HG03354 (cell line): ENCODE results near the gene CALML4.
"Not testable (repeated sequence)": the region's sequence is repeated elsewhere in the genome, so short reads cannot be mapped to it uniquely, and the experiment has no call there.

Source experiments
- ATAC-seq: cut with Tn5 transposase; IDR thresholded peaks from one replicate; pipeline ENCODE4 v1.9.1; 2021; ENCODE audit warnings: mild to moderate bottlenecking; ENCODE audit not compliant: unreplicated experiment, poor library complexity, severe bottlenecking

CALML4 gene

GRCh38 chr15:68209735-68210408 is 4.7 kb upstream of the CALML4 start:
- ATAC-seq = peak; percentile 64

DNA sequence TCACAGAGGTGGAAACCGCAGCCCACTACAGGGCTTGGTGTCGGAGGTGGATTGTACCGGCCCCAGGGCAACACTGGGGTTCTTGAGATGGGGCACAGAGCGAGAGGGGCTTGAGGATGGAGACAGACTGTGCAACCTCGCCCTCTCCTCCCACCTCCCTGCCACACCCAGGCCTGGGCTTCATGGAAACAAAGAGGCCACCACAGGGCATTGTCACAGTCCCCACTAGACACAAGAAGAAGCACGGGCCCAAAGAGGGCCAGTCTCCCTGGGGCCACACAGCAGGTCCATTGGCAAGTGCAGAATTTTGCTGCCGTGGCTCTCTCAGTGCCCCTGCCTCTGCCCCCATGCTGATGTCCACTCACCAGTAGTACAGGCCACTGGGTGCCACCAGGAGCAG is 4.1 kb upstream of the CALML4 start:
- peak; percentile 5 for ATAC-seq

DNA sequence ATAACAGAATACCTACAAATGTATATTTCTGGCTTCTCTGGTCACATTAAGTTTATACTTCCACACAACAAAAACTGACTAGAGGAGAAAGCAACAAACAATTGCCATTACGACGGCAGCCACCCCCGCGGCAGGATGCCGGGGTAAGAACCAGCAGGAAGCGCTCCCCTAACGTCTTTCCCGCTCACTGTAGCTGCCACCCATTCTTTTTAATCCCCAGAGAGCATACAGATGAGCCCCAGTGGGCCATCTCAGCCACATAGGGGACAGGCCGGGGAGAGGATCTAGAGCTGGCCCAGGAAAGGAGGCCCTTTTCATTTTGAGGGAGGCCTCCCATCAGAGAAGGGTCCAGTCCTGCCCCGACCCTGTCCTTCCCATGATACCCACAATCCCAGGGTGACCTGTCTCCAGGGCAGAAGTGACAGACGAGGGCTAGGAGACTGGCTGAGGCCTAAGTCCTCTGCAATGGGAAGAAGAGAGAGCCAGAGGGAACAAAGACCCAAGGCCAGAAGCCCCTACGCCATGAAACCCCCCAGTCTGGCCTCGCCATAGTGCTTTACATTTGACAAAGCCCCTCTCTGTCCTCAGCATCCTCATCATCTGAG is 3.6 kb upstream of the CALML4 start:
- no peak for ATAC-seq

DNA sequence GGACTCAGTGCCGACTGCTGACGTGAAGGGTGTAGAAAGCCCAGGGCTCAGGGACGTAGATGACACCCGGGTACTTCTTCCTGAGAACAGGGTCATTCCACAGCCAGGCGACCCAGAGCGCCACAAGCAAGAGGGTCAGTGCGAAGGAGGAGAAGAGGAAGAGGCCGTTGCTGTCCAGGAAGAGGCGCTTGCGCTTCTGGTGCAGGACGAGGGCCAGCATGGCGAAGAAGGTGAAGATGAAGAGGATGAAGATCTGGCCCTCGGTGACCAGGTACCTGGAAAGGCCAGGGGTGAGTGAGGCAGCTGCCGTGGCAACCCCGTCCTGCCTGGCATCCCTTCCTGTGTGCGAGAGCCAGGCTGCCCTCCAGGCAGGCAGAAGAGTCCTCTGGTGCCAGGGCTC is 3.0 kb upstream of the CALML4 start:
- no peak for ATAC-seq

GRCh38 chr15:68207176-68207935 is 2.2 kb upstream of the CALML4 start:
- no peak for ATAC-seq

DNA sequence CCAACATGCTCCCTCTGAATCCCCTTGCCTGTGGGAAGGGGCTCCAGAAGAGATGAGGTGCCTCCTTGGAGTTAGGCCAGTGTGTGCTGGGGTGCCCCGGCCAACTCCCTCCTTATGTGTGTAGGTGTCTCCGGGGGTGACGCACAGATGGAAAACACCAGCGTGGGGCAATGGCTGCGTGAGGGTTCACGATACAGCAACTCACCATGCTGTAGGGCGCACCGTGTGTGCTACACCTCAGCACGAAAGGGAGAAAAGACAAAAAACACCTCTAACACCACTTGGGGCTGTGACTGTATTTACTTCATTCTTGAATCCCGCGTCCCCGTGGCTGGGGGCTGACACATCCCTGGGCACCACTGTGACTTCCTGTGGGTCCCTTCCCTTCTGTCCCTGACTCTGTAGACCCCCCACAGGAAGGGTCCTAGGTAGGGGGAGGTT is 1.6 kb upstream of the CALML4 start:
- no peak for ATAC-seq

- ATAC-seq = no peak
Measured at GRCh38 chr15:68205954-68206539, 915 bp upstream of the CALML4 start.

DNA sequence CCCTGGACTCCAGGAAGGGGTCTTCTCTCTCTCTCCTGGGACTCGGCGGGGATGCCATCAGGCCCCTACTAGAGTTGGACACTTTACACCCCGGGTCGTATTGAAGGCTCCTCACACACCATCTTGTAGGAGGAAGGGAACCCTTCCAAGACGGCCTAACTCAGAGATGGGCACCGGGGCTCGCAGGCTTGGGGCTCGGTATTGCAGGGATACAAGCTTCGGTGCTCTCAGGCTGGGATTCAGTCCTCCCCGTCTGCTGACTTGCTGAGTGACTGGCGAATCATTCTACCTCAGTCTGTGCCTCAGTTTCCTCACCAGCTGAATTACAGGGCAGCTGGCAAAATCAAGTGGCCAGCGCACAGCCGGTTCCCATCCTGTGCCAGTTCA is 419 bp upstream of the CALML4 start:
- ATAC-seq = no peak

- no peak for ATAC-seq
Measured at GRCh38 chr15:68204361-68204760, 771 bp downstream of the CALML4 start.

DNA sequence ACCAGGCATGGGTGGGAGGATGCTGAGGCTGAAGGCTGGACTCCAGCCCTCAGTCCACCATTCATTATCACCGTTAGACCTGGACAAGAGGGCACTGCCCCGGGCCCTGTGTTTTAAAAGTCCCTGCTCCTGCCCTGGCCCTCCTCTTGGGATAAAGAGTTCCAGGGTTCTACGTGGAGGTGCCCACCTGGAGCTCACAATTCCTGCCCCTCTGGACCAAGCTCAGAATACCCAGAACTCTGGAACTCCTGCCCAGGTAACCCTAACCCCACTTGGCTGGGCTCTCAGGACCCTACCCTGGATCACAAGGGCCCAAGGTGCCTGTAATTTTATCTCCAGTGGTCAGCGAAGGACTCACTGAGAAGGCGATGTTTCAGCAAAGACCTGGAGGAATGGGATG is 1.2 kb downstream of the CALML4 start:
- no peak for ATAC-seq

DNA sequence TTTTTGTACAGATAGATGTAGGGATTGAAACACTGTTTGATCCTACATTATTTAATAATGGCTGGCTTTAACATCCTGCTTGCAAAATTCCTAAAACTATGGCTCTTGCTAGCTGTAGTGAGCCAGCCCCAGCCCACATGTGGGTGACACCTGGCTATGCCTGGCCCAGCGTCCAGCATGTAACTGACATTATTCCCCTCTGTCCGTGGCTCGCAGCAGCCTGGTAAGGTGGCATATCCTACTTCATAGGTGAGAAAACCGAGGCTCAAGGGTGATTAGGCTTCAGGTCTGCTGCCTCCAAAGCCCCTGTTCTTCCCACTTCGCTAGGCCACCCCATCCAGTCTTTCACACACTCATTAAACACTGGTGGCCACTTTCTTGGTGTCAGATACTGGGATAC is 1.6 kb downstream of the CALML4 start:
- ATAC-seq = no peak

DNA sequence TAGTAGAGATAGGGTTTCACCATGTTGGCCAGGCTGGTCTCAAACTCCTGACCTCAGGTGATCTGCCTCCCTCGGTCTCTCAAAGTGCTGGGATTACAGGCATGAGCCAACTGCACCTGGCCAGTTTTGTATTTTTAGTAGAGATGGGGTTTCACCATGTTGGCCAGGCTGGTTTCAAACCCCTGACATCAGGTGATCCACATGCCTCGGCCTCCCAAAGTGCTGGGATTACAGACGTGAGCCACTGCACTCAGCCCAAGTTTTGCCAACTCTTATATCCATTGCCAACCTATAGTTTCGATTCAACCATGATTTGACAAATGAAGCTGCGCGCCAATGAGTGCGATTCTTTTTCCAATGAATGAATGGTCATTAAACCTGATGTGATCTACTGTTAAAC is 2.1 kb downstream of the CALML4 start:
- not testable (repeated sequence) for ATAC-seq

DNA sequence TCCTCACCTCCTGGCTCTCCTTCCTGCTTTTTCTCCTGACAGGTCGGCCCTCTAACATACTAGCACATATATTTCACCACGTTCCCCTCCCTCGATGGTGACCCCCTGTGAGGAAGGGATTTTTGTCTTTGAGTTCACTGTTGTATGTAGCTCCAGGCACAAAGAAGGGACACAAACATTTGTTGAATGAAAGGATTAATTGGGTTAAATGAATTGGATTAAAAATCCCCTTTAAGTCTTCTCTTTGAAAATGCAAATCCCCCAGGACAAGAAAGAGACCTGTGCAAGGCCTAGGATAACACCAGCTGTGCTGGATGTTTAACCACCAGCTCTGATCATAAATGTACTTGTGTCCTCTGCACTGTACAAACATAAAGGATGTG is 3.3 kb downstream of the CALML4 start:
- ATAC-seq = no peak

DNA sequence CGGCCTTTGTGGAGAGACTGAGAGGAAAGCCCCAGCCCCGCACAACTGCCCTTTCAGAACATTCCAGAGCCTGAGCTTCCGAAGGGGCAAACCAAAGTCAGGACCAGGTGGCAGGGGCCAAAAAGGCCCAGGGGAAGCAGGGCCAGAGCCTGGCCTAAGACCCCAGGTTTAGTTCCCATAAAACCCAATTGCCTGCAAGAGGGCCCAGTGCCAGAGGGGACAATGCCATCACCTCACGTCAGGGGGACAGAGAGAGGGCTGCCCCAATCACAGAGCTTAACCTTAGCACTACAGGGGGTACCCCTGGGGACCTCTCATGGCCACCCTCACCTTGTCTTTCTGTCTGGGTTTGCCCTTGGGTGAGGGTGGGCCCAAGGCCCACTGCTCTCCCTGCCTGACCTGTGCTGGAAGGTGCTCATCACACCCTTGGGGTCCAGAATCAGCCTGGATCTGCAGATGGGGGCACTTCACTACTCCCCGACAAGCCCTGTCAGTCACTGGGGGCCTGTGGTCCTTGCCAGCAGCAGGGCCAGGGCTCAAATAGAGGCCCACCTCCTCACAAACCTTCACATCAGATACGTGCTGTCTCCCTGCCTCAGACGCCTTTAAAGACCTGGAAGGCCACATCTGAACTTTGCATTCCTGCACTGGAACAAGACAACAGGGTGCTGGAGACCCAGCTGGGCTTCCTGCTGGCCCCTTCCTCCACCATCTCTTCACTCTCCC is 3.8 kb downstream of the CALML4 start:
- no peak for ATAC-seq

DNA sequence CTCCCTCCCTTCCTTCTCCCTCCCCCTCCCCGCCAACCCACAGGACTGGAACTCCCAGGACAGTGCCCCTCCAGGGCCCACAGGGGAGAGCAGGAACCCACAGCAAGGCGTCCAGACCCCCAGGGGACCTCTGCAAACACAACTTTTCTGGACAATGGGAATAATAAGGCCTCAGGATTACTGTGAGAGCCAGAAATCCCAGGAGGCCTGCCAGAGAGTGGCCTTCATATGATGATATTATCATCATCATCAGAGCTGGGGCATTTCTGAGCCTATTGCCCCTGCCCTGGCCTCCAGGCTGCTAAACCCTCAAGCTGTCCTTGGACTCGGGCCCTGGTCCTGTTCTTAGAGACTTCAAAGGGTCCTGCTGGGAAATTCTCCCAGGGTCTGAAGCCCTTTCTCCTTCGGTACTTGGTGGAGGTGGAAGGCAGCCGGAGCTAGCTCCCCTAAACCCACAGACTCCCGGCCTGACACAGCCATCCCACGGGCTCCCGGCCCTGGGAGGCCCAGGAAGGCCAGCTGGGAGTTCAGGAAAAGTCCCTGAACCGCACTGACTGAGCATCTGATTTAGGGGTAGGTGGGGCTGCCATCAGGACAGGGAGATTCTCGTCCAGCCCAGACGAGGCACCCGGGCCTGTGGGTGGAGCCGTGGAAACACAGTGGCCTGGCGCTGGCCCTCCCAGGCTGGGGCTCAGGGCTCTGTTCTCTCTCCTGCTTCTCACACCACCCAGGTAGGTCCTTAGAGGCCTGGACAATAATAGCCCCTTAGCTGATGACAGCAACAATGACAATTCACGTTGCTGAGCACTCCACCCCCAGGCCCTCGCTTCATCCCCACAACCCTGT is 4.9 kb downstream of the CALML4 start:
- ATAC-seq = no peak

- no peak for ATAC-seq
Measured at GRCh38 chr15:68199340-68199739, 5.8 kb downstream of the CALML4 start.

DNA sequence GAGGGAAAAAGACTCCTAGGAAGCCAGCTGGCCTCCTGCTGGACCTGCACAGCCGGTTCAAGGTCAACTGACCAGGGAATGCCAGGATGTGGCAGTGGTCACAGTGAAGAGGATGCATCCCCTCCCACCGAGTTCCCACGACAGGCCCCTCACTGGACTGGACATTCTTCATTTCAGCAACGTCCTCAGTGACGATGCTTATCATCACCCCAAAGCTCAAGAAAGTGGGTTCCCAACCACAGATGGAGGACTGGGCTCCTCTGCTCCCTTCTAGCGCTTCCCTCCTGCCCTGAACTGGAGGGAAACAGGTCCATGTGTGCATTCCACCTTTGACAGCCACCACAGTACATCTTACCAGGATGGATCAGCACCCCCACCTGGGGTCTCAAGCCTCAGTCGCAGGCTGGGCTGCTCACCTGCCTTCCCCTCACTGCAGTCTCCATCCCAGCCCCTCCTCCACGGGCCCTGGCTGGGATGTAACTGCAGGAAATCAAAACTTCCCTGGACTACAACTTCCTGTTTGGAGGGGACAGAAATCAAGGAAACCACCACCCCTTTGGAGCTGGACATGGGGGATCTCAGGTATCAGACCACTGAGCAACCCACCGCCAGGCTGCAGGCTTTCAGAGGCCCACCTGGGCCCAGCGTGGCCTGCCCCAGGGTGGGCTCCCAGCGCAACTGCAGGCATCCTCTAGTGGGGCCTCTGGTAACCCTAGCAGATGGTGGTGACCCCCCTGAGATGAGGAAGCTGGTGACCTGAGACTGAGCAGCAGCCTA is 7.3 kb downstream of the CALML4 start:
- no peak for ATAC-seq

DNA sequence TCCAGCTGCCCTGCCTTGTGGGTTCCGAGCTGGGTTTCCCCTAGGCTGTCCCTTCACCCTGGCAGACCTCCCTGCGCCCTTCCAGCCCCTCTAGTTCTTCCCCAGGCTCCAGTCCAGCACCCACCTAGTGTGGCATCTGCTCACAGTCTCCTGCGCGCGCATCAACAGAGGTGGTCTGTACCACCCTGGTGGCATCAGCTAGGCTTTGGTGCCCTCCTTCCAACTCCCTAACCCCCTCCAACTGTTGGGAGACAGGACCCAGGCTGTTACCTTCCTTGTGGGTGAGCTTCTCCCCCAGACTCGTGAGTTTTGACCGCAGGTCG is 8.0 kb downstream of the CALML4 start:
- no peak for ATAC-seq
